Measurements from ENCODE around the gene TGM6.

The TGM6 gene

GRCh38 chr20:2473516-2473915 is 92.8 kb downstream of the TGM6 start:
- Histone ChIP-seq H3K4me2 (no peak overlapping the region), H3K4me1 (peaks cover 14 to 18% (median 16%) of the 10 kb centered on the region in 10 experiments), H3K27me3 (no peaks in the 10 kb centered on the region), H3K27ac (no peak overlapping the region), H3K9ac (no peak overlapping the region), H3K36me3 (peaks cover 10 to 67% (median 32%) of the 10 kb centered on the region in 11 experiments), H3K4me3 (no peak overlapping the region), H4K20me1 (peaks cover 14 to 19% (median 15%) of the 10 kb centered on the region in 11 experiments), H3K9me3 (replicated peaks in 1 of 11) (no peaks in the 10 kb centered on the region)
- no peak for TF ChIP-seq Cebpa-rat (IDR thresholded peaks at IDR 0.05)

- no peak overlapping the region for H3K4me3 ChIP-seq
- H4K20me1 ChIP-seq = no peaks in the 10 kb centered on the region
- no peak for TF ChIP-seq Cebpa-rat (IDR thresholded peaks at IDR 0.05)
- no peak overlapping the region for H3K27ac ChIP-seq
- H3K36me3 ChIP-seq = peaks cover 20 to 78% (median 42%) of the 10 kb centered on the region in 11 experiments
- H3K9ac ChIP-seq = no peak overlapping the region
- peaks cover 0 to 10% (median 0%) of the 10 kb centered on the region in 11 experiments; a peak in 4 of 22 replicates for H3K9me3 ChIP-seq (replicated peaks in 1 of 11)
- no peak overlapping the region for H3K4me2 ChIP-seq
- H3K4me1 ChIP-seq = peaks cover 3 to 7% (median 5%) of the 10 kb centered on the region in 10 experiments; a peak in 14 of 20 replicates
- H3K27me3 ChIP-seq = no peaks in the 10 kb centered on the region
Measured at GRCh38 chr20:2475850-2476741, 95.4 kb downstream of the TGM6 start.

GRCh38 chr20:2476742-2477615 is 96.3 kb downstream of the TGM6 start:
- H3K4me1 ChIP-seq = no peaks in the 10 kb centered on the region
- H3K36me3 ChIP-seq = peaks cover 29 to 87% (median 51%) of the 10 kb centered on the region in 11 experiments
- H3K4me3 ChIP-seq = no peak overlapping the region
- no peaks in the 10 kb centered on the region for H3K27me3 ChIP-seq
- TF ChIP-seq Cebpa-rat (IDR thresholded peaks at IDR 0.05) = no peak
- H3K9me3 ChIP-seq (replicated peaks in 1 of 11) = peaks cover 0 to 13% (median 0%) of the 10 kb centered on the region in 11 experiments; a peak in 4 of 22 replicates
- no peak overlapping the region for H3K27ac ChIP-seq
- no peaks in the 10 kb centered on the region for H4K20me1 ChIP-seq
- H3K4me2 ChIP-seq = no peak overlapping the region
- H3K9ac ChIP-seq = no peak overlapping the region

- no peak overlapping the region for H3K4me2 ChIP-seq
- H3K9me3 ChIP-seq (replicated peaks in 1 of 11) = peaks cover 0 to 13% (median 0%) of the 10 kb centered on the region in 11 experiments; a peak in 4 of 22 replicates
- peaks cover 63 to 98% (median 79%) of the 10 kb centered on the region in 11 experiments for H3K36me3 ChIP-seq
- no peak overlapping the region for H3K4me3 ChIP-seq
- H3K9ac ChIP-seq = no peak overlapping the region
- no peaks in the 10 kb centered on the region for H3K27me3 ChIP-seq
- no peaks in the 10 kb centered on the region for H3K4me1 ChIP-seq
- H3K27ac ChIP-seq = no peak overlapping the region
- H4K20me1 ChIP-seq = 0 out of 22 replicates have a peak, but pooled peaks cover 0 to 4% (median 0%) of the 10 kb centered on the region in 11 experiments
- TF ChIP-seq Cebpa-rat (IDR thresholded peaks at IDR 0.05) = no peak
Measured at GRCh38 chr20:2480381-2480780, 99.7 kb downstream of the TGM6 start.
